Stimulated activated CD4-positive, alpha-beta T cell treated with anti-CD3 and anti-CD28 coated beads, Interleukin-4, amount 100 ng/mL, for 4 hours (primary cell): ENCODE results near the gene OPTC.

Experiments
- DNase-seq, 2 experiments: peaks; one replicate each; pipeline ENCODE4 v3.0.0-alpha.2; 2020

Gene OPTC

DNA sequence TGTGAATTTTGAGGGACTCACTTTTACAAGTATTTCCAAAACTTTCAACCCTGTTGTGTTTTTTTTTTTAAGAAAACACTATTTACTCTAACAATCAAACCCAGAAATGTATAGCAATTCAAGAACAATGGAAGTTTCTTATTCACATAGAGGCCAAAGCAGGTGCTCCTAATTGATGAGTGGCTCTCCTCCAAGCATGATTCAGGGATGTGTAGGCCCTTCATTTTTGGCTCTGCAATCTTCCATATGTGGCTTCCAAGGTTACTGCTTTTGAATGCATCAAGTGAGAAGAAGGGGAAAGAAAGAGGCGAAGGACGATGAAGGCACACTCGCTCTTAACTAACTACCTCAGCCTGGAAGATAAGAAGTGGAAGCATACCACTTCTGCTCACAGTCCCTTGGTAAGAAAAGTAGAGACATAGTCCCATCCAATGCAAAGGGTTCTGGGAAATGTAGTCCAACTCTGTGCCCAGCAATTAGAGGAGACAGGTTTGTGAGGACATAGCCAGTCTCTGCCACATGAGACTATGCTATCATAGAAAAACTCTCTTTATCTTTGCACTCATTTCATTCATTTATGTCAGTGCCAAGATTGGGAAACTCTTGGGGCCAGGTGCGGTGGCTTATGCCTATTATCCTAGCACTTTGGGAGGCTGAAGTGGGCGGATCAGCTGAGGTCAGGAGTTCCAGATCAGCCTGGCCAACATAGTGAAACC is 46.0 kb downstream of the OPTC start:
- DNase-seq = no peak

DNA sequence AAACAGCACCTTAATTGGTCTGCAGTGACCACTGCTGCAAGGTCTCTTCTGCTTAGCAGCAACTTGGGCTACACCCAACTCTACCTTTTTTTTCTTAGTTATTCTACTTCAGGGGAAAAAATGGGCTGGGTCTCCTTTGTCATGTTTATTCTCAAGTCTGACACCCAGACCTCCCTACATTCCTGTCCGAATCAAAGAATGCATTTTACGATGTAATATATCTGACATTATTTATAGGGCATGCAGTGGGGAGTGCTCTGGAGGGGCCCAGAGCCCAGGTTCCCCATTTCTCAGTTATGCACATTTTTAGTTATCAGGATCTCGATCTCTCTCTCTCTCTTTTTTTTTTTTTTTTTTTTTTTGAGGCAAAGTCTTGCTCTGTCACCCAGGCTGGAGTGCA is 50.5 kb downstream of the OPTC start:
- DNase-seq = no peak

GRCh38 chr1:203544978-203545816 is 51.2 kb downstream of the OPTC start:
- no peak for DNase-seq

DNA sequence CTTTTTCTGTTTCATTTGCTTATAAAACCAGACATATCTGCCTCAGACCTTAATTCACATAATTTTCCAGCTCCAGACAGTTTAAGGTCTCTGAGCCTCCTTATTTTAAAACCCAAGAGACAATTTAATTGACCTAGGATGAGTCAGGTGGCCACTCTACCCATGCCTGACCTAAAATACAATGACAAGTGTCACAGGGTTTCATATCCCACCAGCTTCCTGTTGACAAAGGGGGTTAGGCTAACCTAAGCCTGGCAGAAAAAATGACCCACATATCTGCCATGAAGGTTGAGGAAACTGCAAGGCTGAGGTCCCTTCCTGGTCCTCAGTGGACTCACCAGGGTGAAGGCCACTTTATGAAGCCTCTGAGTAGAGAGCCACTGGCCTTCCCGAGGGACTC is 52.3 kb downstream of the OPTC start:
- DNase-seq = no peak

DNA sequence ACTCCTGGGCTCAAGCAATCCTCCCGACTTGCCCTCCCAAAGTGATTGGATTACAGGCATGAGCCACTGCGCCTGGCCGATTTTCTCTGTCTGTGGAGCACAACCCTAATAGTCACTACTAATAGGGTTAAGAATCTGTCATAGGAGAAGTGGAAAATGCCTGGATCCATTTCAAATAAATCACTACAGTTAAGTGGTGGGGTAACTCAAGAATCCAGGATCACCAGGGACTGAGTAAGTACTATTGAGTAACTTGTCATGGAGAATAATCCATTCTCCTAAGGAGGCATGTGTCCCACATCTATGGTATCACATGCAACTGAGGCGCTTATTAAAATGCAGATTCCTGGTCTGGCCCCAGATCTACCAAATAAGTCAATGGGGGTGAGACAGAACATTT is 53.2 kb downstream of the OPTC start:
- DNase-seq = no peak

DNA sequence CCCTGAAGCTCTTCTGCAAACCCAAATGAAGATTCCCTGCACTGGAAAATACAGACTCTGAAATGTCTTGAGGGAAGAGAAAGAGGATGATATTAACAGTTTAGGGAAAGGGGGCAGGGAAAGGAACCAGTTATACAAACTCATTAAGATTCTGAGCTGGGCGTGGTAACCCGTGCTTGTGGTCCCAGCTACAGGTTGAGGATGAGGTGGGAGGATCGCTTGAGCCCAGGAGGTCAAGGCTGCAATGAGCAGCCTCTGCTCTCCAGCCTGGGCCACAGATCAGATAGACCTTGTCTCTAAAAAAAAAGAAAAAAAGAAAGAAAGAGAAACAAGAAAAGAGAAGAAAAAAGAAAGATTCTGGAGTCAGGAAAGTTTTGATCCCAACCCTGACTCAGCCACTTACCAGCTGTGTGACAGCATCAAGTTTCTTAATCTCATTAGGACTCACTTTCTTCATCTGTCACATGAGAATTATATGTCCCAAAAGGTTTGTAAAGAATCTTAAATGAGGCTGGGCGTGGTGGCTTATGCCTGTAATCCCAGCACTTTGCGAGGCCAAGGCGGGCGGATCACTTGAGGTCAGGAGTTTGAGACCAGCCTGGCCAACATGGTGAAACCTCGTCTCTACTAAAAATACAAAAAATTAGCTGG is 53.9 kb downstream of the OPTC start:
- no peak for DNase-seq

- DNase-seq = no peak
Observed at GRCh38 chr1:203548892-203549291, 54.9 kb downstream of the OPTC start.

DNA sequence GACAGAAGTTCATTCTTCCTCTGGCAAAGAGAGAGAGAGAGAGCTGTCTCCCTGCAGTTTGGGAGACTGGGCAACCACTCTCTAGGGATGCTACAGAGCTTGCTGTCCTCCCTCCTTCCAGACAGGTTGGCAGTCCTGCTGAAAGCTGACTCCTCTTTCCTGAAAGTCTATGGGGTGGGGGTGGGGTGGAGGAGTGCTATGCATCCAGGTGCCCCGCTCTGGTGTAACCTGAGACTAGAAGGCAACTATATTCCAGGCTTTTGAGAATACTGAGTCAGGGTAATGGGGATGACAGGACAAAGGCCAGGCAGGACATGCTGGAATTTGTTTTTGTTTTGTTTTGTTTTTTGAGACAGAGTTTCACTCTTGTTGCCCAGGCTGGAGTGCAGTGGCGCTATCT is 55.4 kb downstream of the OPTC start:
- DNase-seq = no peak

DNA sequence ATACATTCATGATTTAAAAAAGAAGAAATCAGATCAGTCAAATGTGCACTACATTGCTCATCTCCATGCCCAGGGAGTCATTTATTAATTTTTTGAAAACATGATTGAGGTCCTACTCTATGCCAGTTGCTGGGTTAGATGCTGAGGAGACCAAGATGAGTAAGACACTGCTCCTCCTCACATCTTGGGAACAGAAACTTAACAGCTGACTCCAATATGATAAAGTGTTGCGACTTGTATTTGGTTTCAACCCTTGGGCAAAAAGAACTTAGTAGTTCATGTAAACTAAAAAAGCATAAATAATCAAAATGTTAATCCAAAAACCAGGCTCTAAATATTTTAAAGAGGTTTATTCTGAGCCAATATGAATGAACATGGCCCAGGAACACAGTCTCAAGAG is 56.9 kb downstream of the OPTC start:
- no peak for DNase-seq

GRCh38 chr1:203551550-203551949 is 57.6 kb downstream of the OPTC start:
- no peak for DNase-seq

DNA sequence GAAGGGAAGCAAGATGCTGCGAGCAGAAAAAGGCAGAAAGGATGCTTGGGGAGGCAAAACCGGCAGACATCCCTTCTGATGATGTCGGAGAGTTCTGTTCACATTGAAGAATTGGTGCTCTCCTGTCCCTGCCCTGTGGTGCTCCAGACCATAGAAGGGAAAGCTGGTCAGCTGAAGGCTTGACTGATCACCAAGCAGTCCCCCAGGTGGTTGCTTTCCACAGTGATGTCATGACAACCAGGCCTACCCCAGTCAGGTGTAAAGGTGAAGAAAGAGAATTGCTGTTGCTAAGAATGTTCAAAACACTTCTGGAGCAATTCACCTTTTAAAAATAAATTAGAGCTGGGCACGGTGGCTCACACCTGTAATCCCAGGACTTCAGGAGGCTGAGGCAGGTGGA is 59.5 kb downstream of the OPTC start:
- no peak for DNase-seq

- no peak for DNase-seq
Observed at GRCh38 chr1:203554071-203554470, 60.1 kb downstream of the OPTC start.

DNA sequence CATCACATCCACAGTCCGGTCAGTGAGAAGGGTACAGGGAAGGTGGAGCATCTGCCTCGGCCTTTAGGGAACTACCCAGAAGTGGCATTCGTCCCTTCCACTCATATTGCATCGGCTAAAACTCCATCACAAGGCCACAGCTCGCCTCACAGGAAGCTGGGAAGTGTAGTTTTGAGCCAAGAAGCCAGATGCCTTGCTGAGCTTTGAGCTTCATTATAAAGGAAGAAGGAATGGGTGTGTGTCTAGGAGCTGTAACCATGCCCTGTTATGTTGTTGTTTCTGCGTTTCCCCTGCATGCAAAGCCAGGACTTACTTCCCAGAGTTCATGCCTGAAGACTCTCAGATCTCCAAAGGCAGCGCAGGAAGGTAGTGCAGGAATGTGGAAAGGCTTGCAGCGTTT is 61.1 kb downstream of the OPTC start:
- DNase-seq = no peak

DNA sequence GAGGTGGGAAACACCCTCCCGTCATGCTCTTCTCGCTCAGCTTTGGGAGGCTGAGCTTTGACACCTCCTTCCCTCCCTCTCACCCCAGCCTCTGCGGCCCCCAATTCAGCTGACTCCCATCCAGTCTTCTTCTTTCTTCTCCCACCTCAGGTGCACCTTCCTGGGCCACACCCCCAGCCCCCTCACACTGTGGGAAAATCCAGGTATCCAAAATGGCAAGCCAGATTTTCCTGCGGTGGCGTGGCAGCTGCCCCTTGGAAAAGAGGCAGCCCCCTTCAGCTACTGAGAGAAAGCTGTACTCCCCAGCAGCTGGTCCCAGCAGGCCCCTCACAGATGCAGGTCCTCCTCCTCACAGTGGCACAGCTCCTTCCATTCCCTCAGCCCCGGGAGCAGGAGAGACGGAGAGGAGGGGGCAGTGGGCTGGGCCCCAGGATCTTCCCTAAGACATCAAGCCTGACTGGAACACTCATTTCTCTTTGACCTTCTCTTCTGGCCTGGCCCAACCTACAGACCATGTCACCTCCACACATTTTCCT is 61.6 kb downstream of the OPTC start:
- no peak for DNase-seq

- no peak for DNase-seq
Observed at GRCh38 chr1:203556047-203556851, 62.3 kb downstream of the OPTC start.

DNA sequence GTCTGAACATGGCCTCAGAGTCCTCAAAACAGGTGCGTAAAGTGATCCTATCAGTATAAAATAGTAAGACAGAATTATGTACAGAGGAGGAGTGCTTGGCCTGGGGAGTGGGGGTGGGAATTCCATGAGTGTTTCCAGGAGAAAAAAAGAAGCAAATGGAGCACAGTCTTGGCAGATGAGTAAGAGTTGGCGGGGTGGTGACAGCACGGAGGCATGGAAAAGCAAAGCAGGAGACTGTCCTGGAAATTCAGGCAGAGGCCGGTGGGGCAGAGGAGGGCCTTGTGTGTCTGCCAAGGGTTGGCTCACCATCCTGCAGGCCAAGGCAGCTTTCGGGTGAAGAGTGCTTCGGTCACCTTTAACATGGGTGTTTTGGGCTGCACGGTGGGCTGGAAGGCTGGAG is 63.4 kb downstream of the OPTC start:
- DNase-seq = no peak

GRCh38 chr1:203558064-203558760 is 64.3 kb downstream of the OPTC start:
- no peak for DNase-seq
